Tibial nerve (tissue), 3 donors: Measurements from ENCODE around the gene SGPP2.

Experiments
- CTCF ChIP-seq, 5 experiments: fragments of 200-600 bp in 3 of 5; fragments of 450-650 bp in 2 of 5; sonication (generic) in 3 of 5; IDR thresholded peaks; one replicate each; pipeline ENCODE4 v1.5.1; 2016 to 2019; ENCODE audit warnings: antibody characterized with exemption in 5 of 5, mild to moderate bottlenecking in 3 of 5, moderate library complexity in 2 of 5
- POLR2A ChIP-seq, 2 donors: fragments of 450-650 bp; IDR thresholded peaks; one replicate each; pipeline ENCODE4 v1.6.1; 2017; ENCODE audit warnings: antibody characterized with exemption in 2 of 2, mild to moderate bottlenecking in 2 of 2, moderate library complexity in 2 of 2

GRCh38 chr2:222439692-222440091 is 15.3 kb downstream of the SGPP2 start:
- TF ChIP-seq POLR2A (IDR thresholded peaks at IDR 0.05), result no peak
- TF ChIP-seq CTCF (IDR thresholded peaks at IDR 0.05), result no peak
